BLaER1 (cell line): ENCODE data around the gene PRR15L.

Experiments used
- H3K27ac ChIP-seq: shearing (Covaris generic); formaldehyde crosslinking; 2 replicates; pipeline ENCODE4 v1.8.1; 2022
- H3K27me3 ChIP-seq: shearing (Covaris generic); formaldehyde crosslinking; 2 replicates; pipeline ENCODE4 v1.8.1; 2022
- H3K36me3 ChIP-seq: shearing (Covaris generic); formaldehyde crosslinking; 2 replicates; pipeline ENCODE4 v1.8.1; 2022
- H3K4me1 ChIP-seq: shearing (Covaris generic); formaldehyde crosslinking; 2 replicates; pipeline ENCODE4 v1.8.1; 2022
- H3K4me2 ChIP-seq: shearing (Covaris generic); formaldehyde crosslinking; 2 replicates; pipeline ENCODE4 v1.8.1; 2022
- H3K4me3 ChIP-seq: shearing (Covaris generic); formaldehyde crosslinking; 2 replicates; pipeline ENCODE4 v1.8.1; 2022
- H3K9ac ChIP-seq: shearing (Covaris generic); formaldehyde crosslinking; 2 replicates; pipeline ENCODE4 v1.8.1; 2022
- H3K9me3 ChIP-seq: shearing (Covaris generic); formaldehyde crosslinking; 2 replicates; pipeline ENCODE4 v1.8.1; 2022
- H4K20me1 ChIP-seq: shearing (Covaris generic); formaldehyde crosslinking; 2 replicates; pipeline ENCODE4 v1.8.1; 2022
- Cebpa-rat ChIP-seq: shearing (Covaris generic); IDR thresholded peaks from 2 replicates; pipeline ENCODE4 v1.8.1; 2022

The PRR15L gene

GRCh38 chr17:47964856-47965255 is 7.2 kb upstream of the PRR15L start:
- H3K27me3 ChIP-seq = no peaks in the 10 kb centered on the region
- H3K4me3 ChIP-seq = no peak overlapping the region
- no peak for TF ChIP-seq Cebpa-rat
- H4K20me1 ChIP-seq = no peaks in the 10 kb centered on the region
- no peak overlapping the region for H3K4me2 ChIP-seq
- no peak overlapping the region for H3K9ac ChIP-seq
- no peaks in the 10 kb centered on the region for H3K9me3 ChIP-seq
- H3K36me3 ChIP-seq = no peaks in the 10 kb centered on the region
- no peak overlapping the region for H3K27ac ChIP-seq
- H3K4me1 ChIP-seq = peaks cover 5% of the 10 kb centered on the region

GRCh38 chr17:47962901-47963300 is 5.2 kb upstream of the PRR15L start:
- Histone ChIP-seq H4K20me1 (no peaks in the 10 kb centered on the region), H3K4me1 (peaks cover 15% of the 10 kb centered on the region), H3K36me3 (no peaks in the 10 kb centered on the region), H3K27me3 (no peaks in the 10 kb centered on the region), H3K4me3 (no peak overlapping the region), H3K4me2 (no peak overlapping the region), H3K27ac (no peak overlapping the region), H3K9me3 (no peaks in the 10 kb centered on the region), H3K9ac (no peak overlapping the region)
- no peak for TF ChIP-seq Cebpa-rat

DNA sequence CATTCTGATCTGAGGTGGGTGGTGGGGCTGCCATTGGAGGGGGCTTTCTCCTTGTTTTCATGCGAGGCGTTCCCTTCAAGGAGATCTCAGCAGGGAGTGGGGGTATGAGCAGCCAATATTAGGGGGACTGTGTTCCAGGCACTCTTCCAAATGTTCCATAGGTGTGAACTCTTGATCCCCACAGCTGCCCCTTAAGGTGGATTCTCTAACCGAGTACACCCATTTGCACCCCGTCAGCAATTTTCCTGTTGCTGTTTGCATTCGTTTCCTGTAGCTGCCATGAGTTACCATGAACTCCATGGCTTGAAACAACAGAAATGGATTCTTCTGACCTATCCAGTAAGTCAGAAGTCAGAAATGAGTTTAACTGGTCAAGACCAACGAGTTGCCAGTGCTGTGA is 3.7 kb upstream of the PRR15L start:
- Histone ChIP-seq H3K27me3 (no peaks in the 10 kb centered on the region), H3K36me3 (no peaks in the 10 kb centered on the region), H3K4me2 (no peak overlapping the region), H4K20me1 (no peaks in the 10 kb centered on the region), H3K4me1 (peaks cover 30% of the 10 kb centered on the region), H3K4me3 (no peak overlapping the region), H3K27ac (no peak overlapping the region), H3K9me3 (no peaks in the 10 kb centered on the region), H3K9ac (no peak overlapping the region)
- TF ChIP-seq Cebpa-rat = no peak

GRCh38 chr17:47959825-47960655 is 2.4 kb upstream of the PRR15L start:
- no peak for TF ChIP-seq Cebpa-rat
- no peaks in the 10 kb centered on the region for H3K27me3 ChIP-seq
- no peaks in the 10 kb centered on the region for H3K9me3 ChIP-seq
- no peak overlapping the region for H3K9ac ChIP-seq
- H3K4me3 ChIP-seq = no peak overlapping the region
- H3K4me2 ChIP-seq = no peak overlapping the region
- H4K20me1 ChIP-seq = no peaks in the 10 kb centered on the region
- H3K36me3 ChIP-seq = no peaks in the 10 kb centered on the region
- peaks cover 33% of the 10 kb centered on the region for H3K4me1 ChIP-seq
- H3K27ac ChIP-seq = no peak overlapping the region

DNA sequence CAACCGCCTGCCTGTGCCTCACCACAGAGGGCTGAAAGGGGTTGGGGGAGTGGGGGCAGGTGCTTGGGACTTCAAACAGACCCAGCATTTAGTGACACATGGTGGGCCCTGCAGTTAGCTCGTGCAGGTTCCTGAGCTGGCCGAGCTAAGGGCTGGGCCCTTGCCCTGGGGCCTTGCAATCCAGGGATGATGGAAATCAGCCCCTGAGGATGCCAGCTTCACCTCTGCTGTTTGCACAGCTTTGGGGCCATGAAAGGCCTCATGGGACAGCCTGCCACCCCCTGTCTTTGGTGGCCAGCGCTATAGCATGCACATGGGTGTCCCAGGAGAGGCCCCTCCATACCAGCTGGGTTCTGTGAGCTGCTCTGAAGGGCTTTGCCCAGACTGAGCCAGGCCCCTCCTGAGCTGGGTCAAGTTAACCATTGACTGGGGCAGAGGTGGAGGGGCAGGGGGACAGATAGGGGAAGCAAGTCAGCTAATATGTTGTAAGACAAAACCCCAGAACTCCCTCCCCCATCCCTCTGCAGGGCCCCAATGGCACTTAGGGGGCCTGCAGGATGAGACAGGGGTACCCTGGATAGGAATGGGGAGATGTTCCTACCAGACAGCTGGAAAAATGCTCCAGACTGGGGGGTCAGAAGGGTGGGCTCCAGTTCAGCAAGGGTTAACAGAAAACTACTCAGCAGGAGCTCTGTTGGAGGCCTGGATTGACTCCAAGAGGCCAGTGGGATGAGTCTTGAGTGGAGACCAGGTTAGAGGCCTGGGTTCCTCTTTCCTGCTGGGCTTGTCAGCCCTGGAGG is 692 bp downstream of the PRR15L start:
- Histone ChIP-seq H3K4me1 (peaks cover 33% of the 10 kb centered on the region), H3K4me3 (no peak overlapping the region), H3K27ac (no peak overlapping the region), H3K9ac (no peak overlapping the region), H3K9me3 (no peaks in the 10 kb centered on the region), H3K4me2 (peak overlapping the region; percentile 52), H3K27me3 (no peaks in the 10 kb centered on the region), H3K36me3 (peaks cover 12% of the 10 kb centered on the region; the same call in 1 of the 2 replicates), H4K20me1 (no peaks in the 10 kb centered on the region)
- TF ChIP-seq Cebpa-rat = no peak

- peaks cover 18% of the 10 kb centered on the region; the same call in 1 of the 2 replicates for H3K36me3 ChIP-seq
- no peak overlapping the region for H3K4me3 ChIP-seq
- no peak overlapping the region for H3K9ac ChIP-seq
- H3K27me3 ChIP-seq = no peaks in the 10 kb centered on the region
- no peak overlapping the region for H3K27ac ChIP-seq
- no peak for TF ChIP-seq Cebpa-rat
- H3K4me2 ChIP-seq = no peak overlapping the region
- H4K20me1 ChIP-seq = no peaks in the 10 kb centered on the region
- H3K4me1 ChIP-seq = peaks cover 33% of the 10 kb centered on the region
- no peaks in the 10 kb centered on the region for H3K9me3 ChIP-seq
Observed at GRCh38 chr17:47955497-47956461, 1.9 kb downstream of the PRR15L start.

DNA sequence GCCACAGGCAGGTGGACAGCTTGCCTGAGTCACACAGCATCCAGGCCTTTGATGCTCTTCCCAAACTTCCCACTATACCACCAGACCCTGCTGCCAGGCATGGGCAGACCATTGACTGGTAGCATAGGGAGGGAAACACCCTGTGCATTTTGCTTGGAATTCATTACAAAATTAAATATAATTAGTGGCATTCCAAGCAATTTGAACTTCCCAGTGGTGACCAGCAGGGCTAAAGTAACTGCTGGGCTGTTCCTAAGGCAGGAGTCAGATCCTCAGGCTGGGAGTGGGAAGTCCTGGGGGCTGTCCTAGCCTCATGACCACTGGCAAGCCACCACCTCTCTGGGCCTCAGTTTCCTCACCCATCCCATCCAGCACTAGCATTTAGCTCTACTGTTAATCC is 3.8 kb downstream of the PRR15L start:
- H3K4me2 ChIP-seq = no peak overlapping the region
- peaks cover 18% of the 10 kb centered on the region; the same call in 1 of the 2 replicates for H3K36me3 ChIP-seq
- H3K27me3 ChIP-seq = no peaks in the 10 kb centered on the region
- H3K4me1 ChIP-seq = peaks cover 39% of the 10 kb centered on the region
- no peak overlapping the region for H3K4me3 ChIP-seq
- no peaks in the 10 kb centered on the region for H3K9me3 ChIP-seq
- H3K9ac ChIP-seq = no peak overlapping the region
- H3K27ac ChIP-seq = no peak overlapping the region
- no peaks in the 10 kb centered on the region for H4K20me1 ChIP-seq
- no peak for TF ChIP-seq Cebpa-rat

- no peaks in the 10 kb centered on the region for H4K20me1 ChIP-seq
- no peaks in the 10 kb centered on the region for H3K27me3 ChIP-seq
- H3K9me3 ChIP-seq = no peaks in the 10 kb centered on the region
- no peak overlapping the region for H3K4me2 ChIP-seq
- TF ChIP-seq Cebpa-rat = no peak
- no peak overlapping the region for H3K27ac ChIP-seq
- no peak overlapping the region for H3K9ac ChIP-seq
- H3K4me3 ChIP-seq = no peak overlapping the region
- H3K4me1 ChIP-seq = peaks cover 34% of the 10 kb centered on the region
- peaks cover 26% of the 10 kb centered on the region for H3K36me3 ChIP-seq
Observed at GRCh38 chr17:47952171-47953021, 5.3 kb downstream of the PRR15L start.

DNA sequence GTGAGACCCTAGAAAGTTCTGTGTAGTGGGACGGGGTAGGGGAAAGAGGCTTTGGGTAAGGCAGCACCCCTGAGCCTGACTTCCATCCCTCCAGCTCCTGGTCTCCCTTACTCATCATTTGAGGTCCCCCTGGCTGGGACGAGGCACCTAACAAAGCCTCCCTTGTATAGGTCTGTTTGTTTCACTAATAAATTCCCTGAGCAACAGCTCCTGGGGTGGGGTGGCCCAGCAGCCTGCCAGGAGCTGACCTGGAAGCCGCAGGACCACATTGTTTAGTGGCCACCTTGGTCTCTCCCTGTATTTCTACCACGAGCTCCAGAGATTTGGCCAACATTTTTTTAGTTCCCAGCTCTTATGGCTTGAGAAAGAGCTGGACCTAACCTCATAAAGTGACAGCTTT is 7.2 kb downstream of the PRR15L start:
- Histone ChIP-seq H3K4me3 (no peak overlapping the region), H3K9me3 (no peaks in the 10 kb centered on the region), H3K36me3 (peaks cover 39% of the 10 kb centered on the region), H3K27me3 (no peaks in the 10 kb centered on the region), H3K4me1 (peaks cover 34% of the 10 kb centered on the region), H4K20me1 (no peaks in the 10 kb centered on the region), H3K4me2 (no peak overlapping the region), H3K27ac (no peak overlapping the region), H3K9ac (no peak overlapping the region)
- TF ChIP-seq Cebpa-rat = no peak
